GM19240 (cell line): ENCODE data around the gene COL4A1.

Experiments
- DNase-seq: peaks from one replicate; pipeline ENCODE4 v3.0.0; 2011; ENCODE audit warnings: low spot score; ENCODE audit not compliant: insufficient read length

COL4A1 gene

GRCh38 chr13:110341445-110342244 is 34.7 kb upstream of the COL4A1 start:
- DNase-seq: no peak

- no peak for DNase-seq
Observed at GRCh38 chr13:110340812-110341444, 34.0 kb upstream of the COL4A1 start.

GRCh38 chr13:110339975-110340550 is 33.1 kb upstream of the COL4A1 start:
- DNase-seq: no peak

- DNase-seq: no peak
Observed at GRCh38 chr13:110339263-110339662, 32.3 kb upstream of the COL4A1 start.

- DNase-seq: no peak
Observed at GRCh38 chr13:110338441-110339101, 31.6 kb upstream of the COL4A1 start.

GRCh38 chr13:110337247-110337646 is 30.3 kb upstream of the COL4A1 start:
- no peak for DNase-seq

GRCh38 chr13:110336681-110337080 is 29.7 kb upstream of the COL4A1 start:
- DNase-seq: no peak

GRCh38 chr13:110336108-110336507 is 29.2 kb upstream of the COL4A1 start:
- DNase-seq: no peak

GRCh38 chr13:110334841-110335490 is 28.0 kb upstream of the COL4A1 start:
- no peak for DNase-seq

- DNase-seq: no peak
Observed at GRCh38 chr13:110334256-110334655, 27.3 kb upstream of the COL4A1 start.

GRCh38 chr13:110333837-110334236 is 26.9 kb upstream of the COL4A1 start:
- no peak for DNase-seq

- no peak for DNase-seq
Observed at GRCh38 chr13:110332750-110333149, 25.8 kb upstream of the COL4A1 start.

- no peak for DNase-seq
Observed at GRCh38 chr13:110331362-110331761, 24.4 kb upstream of the COL4A1 start.

- no peak for DNase-seq
Observed at GRCh38 chr13:110330491-110331011, 23.6 kb upstream of the COL4A1 start.

GRCh38 chr13:110329798-110330461 is 23.0 kb upstream of the COL4A1 start:
- DNase-seq: no peak

GRCh38 chr13:110329258-110329657 is 22.3 kb upstream of the COL4A1 start:
- no peak for DNase-seq

GRCh38 chr13:110328573-110328972 is 21.6 kb upstream of the COL4A1 start:
- no peak for DNase-seq

GRCh38 chr13:110327051-110327721 is 20.2 kb upstream of the COL4A1 start:
- DNase-seq: no peak

GRCh38 chr13:110326263-110326904 is 19.4 kb upstream of the COL4A1 start:
- DNase-seq: no peak
